CD4-positive, alpha-beta T cell (primary cell): ENCODE measurements around the gene SOX8. TPM values are rescaled to one million over a fixed set of nuclear protein-coding genes. Genes with fewer than 3 reads are reported as not detected.

Source experiments
- ATAC-seq: fragments of 200-7000 bp; cut with Tn5 transposase; one replicate; pipeline ENCODE4 v1.10.0; 2022; ENCODE audit warnings: mild to moderate bottlenecking; ENCODE audit not compliant: poor library complexity
- CTCF ChIA-PET: fragments of 350-600 bp; sonication (Branson Sonifier 250); formaldehyde crosslinking; loops from one replicate; lab custom pipeline; 2021; ENCODE audit warnings: antibody characterized with exemption, inconsistent platforms; lab: Charles Lee
- POLR2A ChIA-PET: fragments of 350-600 bp; sonication (Branson Sonifier 250); formaldehyde crosslinking; loops from one replicate; lab custom pipeline; 2021; ENCODE audit warnings: antibody characterized with exemption, inconsistent platforms; lab: Charles Lee
- DNase-seq, 14 experiments: peaks; one replicate each; pipeline ENCODE4 v3.0.0-alpha.2; 2013 to 2020; ENCODE audit warnings: mixed read lengths in 2 of 14
- H3K27ac ChIP-seq, 2 donors: one replicate each; pipeline versions ENCODE4 v1.5.1 to v1.7.0; 2013; ENCODE audit warnings: low read length in 2 of 2, low read depth in 1 of 2, mild to moderate bottlenecking in 1 of 2
- H3K27me3 ChIP-seq, 2 experiments: 1 replicate in 1 of 2; 2 replicates in 1 of 2; pipeline versions ENCODE4 v1.6.1 to v1.7.0; 2013; ENCODE audit warnings: low read length in 2 of 2, control low read depth in 1 of 2, mild to moderate bottlenecking in 1 of 2, moderate library complexity in 1 of 2; ENCODE audit not compliant: insufficient read depth in 2 of 2, control insufficient read depth in 1 of 2
- H3K36me3 ChIP-seq: one replicate; pipeline ENCODE4 v1.6.1; 2013; ENCODE audit warnings: low read length, control low read depth; ENCODE audit not compliant: insufficient read depth
- H3K4me1 ChIP-seq: one replicate; pipeline ENCODE4 v1.6.1; 2013; ENCODE audit warnings: low read length, control low read depth; ENCODE audit not compliant: insufficient read depth
- H3K4me3 ChIP-seq: one replicate; pipeline ENCODE4 v1.5.1; 2013; ENCODE audit warnings: mild to moderate bottlenecking, low read length, moderate library complexity
- H3K9me3 ChIP-seq, 2 experiments: 1 replicate in 1 of 2; 2 replicates in 1 of 2; pipeline versions ENCODE4 v1.6.1 to v1.7.0; 2013; ENCODE audit warnings: low read length in 2 of 2, mild to moderate bottlenecking in 2 of 2, control low read depth in 1 of 2, moderate library complexity in 1 of 2; ENCODE audit not compliant: control insufficient read depth in 1 of 2, insufficient read depth in 1 of 2
- H3K27ac Mint-ChIP-seq: one replicate; pipeline ENCODE4 v1.8.0; 2020; ENCODE audit warnings: mixed read lengths
- H3K27me3 Mint-ChIP-seq: one replicate; pipeline ENCODE4 v1.8.0; 2021; ENCODE audit warnings: mixed read lengths
- H3K36me3 Mint-ChIP-seq: one replicate; pipeline ENCODE4 v1.8.0; 2021; ENCODE audit warnings: low read depth, mixed read lengths
- H3K4me1 Mint-ChIP-seq: one replicate; pipeline ENCODE4 v1.8.0; 2021; ENCODE audit warnings: low read depth, mixed read lengths
- H3K4me3 Mint-ChIP-seq: one replicate; pipeline ENCODE4 v1.8.0; 2020; ENCODE audit warnings: mild to moderate bottlenecking, mixed read lengths
- H3K9me3 Mint-ChIP-seq: one replicate; pipeline ENCODE4 v1.8.0; 2020; ENCODE audit warnings: mixed read lengths
- intact Hi-C, 2 experiments: fragments of 100-400 bp; cut with DNase I in 1 of 2; cut with micrococcal nuclease in 1 of 2; formaldehyde crosslinking; loops; one replicate each; pipeline versions ENCODE4 v1.15.1 to v1.9.0; 2023 to 2025; cut with DNase I, micrococcal nuclease
- total RNA-seq, 174 experiments: library from RNA in 2 of 174; stranded (reverse) in 2 of 174; gene quantifications; one replicate each; pipeline ENCODE4 v1.2.3 and lab custom pipeline; 2021 to 2026
- TF ChIP-seq, protein P1 (sequence below): fragments of 200-600 bp; IDR thresholded peaks from one replicate; pipeline ENCODE4 v1.8.0; 2022; ENCODE audit warnings: antibody characterized with exemption, mild to moderate bottlenecking

SOX8 gene
- total RNA-seq, 2 experiments from 2014 or later, result 1.4 to 2.3 TPM

GRCh38 chr16:977896-978295 lies 3.7 kb upstream of the SOX8 start:
- TF ChIP-seq, protein P1, sequence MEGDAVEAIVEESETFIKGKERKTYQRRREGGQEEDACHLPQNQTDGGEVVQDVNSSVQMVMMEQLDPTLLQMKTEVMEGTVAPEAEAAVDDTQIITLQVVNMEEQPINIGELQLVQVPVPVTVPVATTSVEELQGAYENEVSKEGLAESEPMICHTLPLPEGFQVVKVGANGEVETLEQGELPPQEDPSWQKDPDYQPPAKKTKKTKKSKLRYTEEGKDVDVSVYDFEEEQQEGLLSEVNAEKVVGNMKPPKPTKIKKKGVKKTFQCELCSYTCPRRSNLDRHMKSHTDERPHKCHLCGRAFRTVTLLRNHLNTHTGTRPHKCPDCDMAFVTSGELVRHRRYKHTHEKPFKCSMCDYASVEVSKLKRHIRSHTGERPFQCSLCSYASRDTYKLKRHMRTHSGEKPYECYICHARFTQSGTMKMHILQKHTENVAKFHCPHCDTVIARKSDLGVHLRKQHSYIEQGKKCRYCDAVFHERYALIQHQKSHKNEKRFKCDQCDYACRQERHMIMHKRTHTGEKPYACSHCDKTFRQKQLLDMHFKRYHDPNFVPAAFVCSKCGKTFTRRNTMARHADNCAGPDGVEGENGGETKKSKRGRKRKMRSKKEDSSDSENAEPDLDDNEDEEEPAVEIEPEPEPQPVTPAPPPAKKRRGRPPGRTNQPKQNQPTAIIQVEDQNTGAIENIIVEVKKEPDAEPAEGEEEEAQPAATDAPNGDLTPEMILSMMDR, result no peak
- no peak overlapping the region for H3K27ac Mint-ChIP-seq

DNA sequence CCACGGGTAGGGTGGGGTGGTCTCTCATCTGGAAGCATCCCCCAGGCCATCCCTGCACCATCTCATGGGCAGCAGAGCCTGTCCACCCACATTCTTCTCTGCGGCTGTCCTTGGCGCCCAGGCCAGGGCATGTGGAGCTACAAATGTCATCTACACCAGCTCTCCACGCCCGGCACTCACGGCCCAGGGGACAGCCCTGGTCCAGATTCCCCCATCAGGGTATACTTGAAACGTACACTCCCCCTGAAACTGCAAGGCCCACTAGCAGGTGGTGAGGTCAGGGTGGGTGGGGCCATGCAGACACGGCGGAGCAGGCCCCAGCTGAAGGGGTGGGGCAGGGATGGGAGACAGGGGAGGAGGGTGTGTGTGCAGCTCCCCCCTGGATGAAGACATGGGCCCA lies 3.2 kb upstream of the SOX8 start:
- ChIA-PET CTCF (no interaction called here), POLR2A (interaction anchor here (0.5 to 7.0 kb wide), 2 partner anchors 18 to 26 kb away, joined by 3 to 78 read pairs; no protein-coding TSS in a partner anchor)
- H3K27me3 Mint-ChIP-seq, result no peaks in the 10 kb centered on the region
- no peak overlapping the region for H3K27ac Mint-ChIP-seq
- no peaks in the 10 kb centered on the region for H3K9me3 ChIP-seq
- no peak overlapping the region for H3K4me3 ChIP-seq
- no peak for ATAC-seq
- H3K36me3 Mint-ChIP-seq, result no peaks in the 10 kb centered on the region
- H3K4me1 Mint-ChIP-seq, result peaks cover 11% of the 10 kb centered on the region
- peak overlapping the region; percentile 55 for H3K4me3 Mint-ChIP-seq
- intact Hi-C loops, result no loop called here
- H3K36me3 ChIP-seq, result no peaks in the 10 kb centered on the region
- no peak for DNase-seq
- H3K27me3 ChIP-seq, result peaks cover 0 to 10% of the 10 kb centered on the region in 2 experiments
- peaks cover 43% of the 10 kb centered on the region for H3K4me1 ChIP-seq
- H3K9me3 Mint-ChIP-seq, result no peaks in the 10 kb centered on the region
- H3K27ac ChIP-seq, result no peak overlapping the region
- TF ChIP-seq, protein P1, result no peak

More at GRCh38 chr16:977896-978295, 3.7 kb upstream of the SOX8 start:
- Mint-ChIP-seq H3K9me3 (no peaks in the 10 kb centered on the region), H3K4me3 (no peak overlapping the region), H3K36me3 (no peaks in the 10 kb centered on the region), H3K27me3 (no peaks in the 10 kb centered on the region), H3K4me1 (peaks cover 11% of the 10 kb centered on the region)
- intact Hi-C loops, result no loop called here
- CTCF ChIA-PET, result no interaction called here
- ATAC-seq (no peak), DNase-seq (no peak)
- H3K27ac ChIP-seq, result no peak overlapping the region
- no peaks in the 10 kb centered on the region for H3K36me3 ChIP-seq
- peaks cover 43% of the 10 kb centered on the region for H3K4me1 ChIP-seq
- no peaks in the 10 kb centered on the region for H3K9me3 ChIP-seq
- H3K4me3 ChIP-seq, result no peak overlapping the region
- peaks cover 0 to 10% of the 10 kb centered on the region in 2 experiments for H3K27me3 ChIP-seq
- POLR2A ChIA-PET, result no interaction called here

GRCh38 chr16:979147-979546 lies 2.4 kb upstream of the SOX8 start:
- H3K4me3 Mint-ChIP-seq, result peak overlapping the region; percentile 67
- H3K27me3 Mint-ChIP-seq, result no peaks in the 10 kb centered on the region
- intact Hi-C loops, result no loop called here
- H3K27ac Mint-ChIP-seq, result peak overlapping the region; percentile 33
- no peak for DNase-seq
- Histone ChIP-seq H3K9me3 (no peaks in the 10 kb centered on the region), H3K4me1 (peaks cover 43% of the 10 kb centered on the region), H3K4me3 (no peak overlapping the region), H3K27ac (no peak overlapping the region), H3K27me3 (peaks cover 0 to 10% of the 10 kb centered on the region in 2 experiments), H3K36me3 (no peaks in the 10 kb centered on the region)
- H3K36me3 Mint-ChIP-seq, result no peaks in the 10 kb centered on the region
- CTCF ChIA-PET, result no interaction called here
- TF ChIP-seq, protein P1, result no peak
- no peak for ATAC-seq
- H3K4me1 Mint-ChIP-seq, result peaks cover 11% of the 10 kb centered on the region
- H3K9me3 Mint-ChIP-seq, result no peaks in the 10 kb centered on the region
- POLR2A ChIA-PET, result interaction anchor here (0.5 to 7.0 kb wide), 5 partner anchors 14 to 295 kb away, joined by 3 to 78 read pairs (median 34); partner anchors contain the start of gene JMJD8
